ENCODE results near the gene FARSB.

Gene FARSB

GRCh38 chr2:222523783-222524544, 131.9 kb downstream of the FARSB start:
- no peak for TF ChIP-seq CTCF (IDR thresholded peaks at IDR 0.05)

- no peak for TF ChIP-seq CTCF (IDR thresholded peaks at IDR 0.05)
Observed at GRCh38 chr2:222522082-222522481, 133.8 kb downstream of the FARSB start.

- TF ChIP-seq CTCF (IDR thresholded peaks at IDR 0.05) = no peak
Observed at GRCh38 chr2:222521099-222521498, 134.8 kb downstream of the FARSB start.

Measured in LNCAP (cell line).